Measurements from ENCODE around the gene EHMT1.

- TF ChIP-seq CTCF (IDR thresholded peaks at IDR 0.05; ENCODE audit: low read length) = no peak
- no peak for TF ChIP-seq EZH2 (IDR thresholded peaks at IDR 0.05; ENCODE audit: borderline replicate concordance, low read length)
Measured at GRCh38 chr9:137610944-137611343, 7.9 kb upstream of the EHMT1 start.

Data from OCI-LY1 (cell line).